K562 (cell line): ENCODE results near the gene NADSYN1. TPM values are rescaled to one million over a fixed set of nuclear protein-coding genes. Genes with fewer than 3 reads are reported as not detected.

ENCODE experiments used
- ATAC-seq: fragments of 200-7000 bp; cut with Tn5 transposase; 3 replicates; pipeline ENCODE4 v1.9.1; 2020; ENCODE audit warnings: moderate library complexity
- BruUV-seq: library from RNA; stranded (reverse); fragments of 400-500 nt; replicated peaks from 2 replicates; lab custom pipeline; 2021; lab: Mats Ljungman, UMichigan
- CTCF ChIA-PET: fragments of 300-600 bp; formaldehyde crosslinking; extraction: SDS; loops from one replicate; lab custom pipeline; 2021; ENCODE audit warnings: low intra/inter-chr PET ratio; lab: Yijun Ruan, JAX
- POLR2A ChIA-PET: fragments of 300-600, 350-650 bp; sonication (Branson Sonifier 250); formaldehyde crosslinking; extraction: SDS; loops from one replicate; lab custom pipeline; 2021; ENCODE audit warnings: antibody characterized with exemption, inconsistent platforms; lab: Yijun Ruan, JAX
- DNase-seq, 4 experiments: peaks; one replicate each; pipeline versions ENCODE4 v3.0.0 to v3.0.0-alpha.2; 2011 to 2018; ENCODE audit warnings: low spot score in 3 of 4, mixed read lengths in 3 of 4; ENCODE audit errors: extremely low read depth in 1 of 4
- FAIRE-seq: peaks from 2 replicates; lab custom pipeline; 2011; peaks lifted over from hg19 to GRCh38; lab: Jason Lieb, UNC
- H2AFZ ChIP-seq: 2 replicates; pipeline ENCODE4 v1.6.0; 2011; ENCODE audit warnings: low read depth, low read length, control low read depth, inconsistent platforms
- H3K27ac ChIP-seq: fragments of 200-600 bp; 3 replicates; pipeline ENCODE4 v1.8.0; 2011; ENCODE audit warnings: low read depth, mild to moderate bottlenecking, control low read depth, inconsistent platforms, low read length, moderate library complexity, mixed read lengths; ENCODE audit errors: extremely low read depth
- H3K27me3 ChIP-seq, 2 experiments: fragments of 300-600 bp in 1 of 2; 2 replicates in 1 of 2; 3 replicates in 1 of 2; pipeline versions ENCODE4 v1.6.0 to v1.8.0; 2011; ENCODE audit warnings: inconsistent platforms in 2 of 2, low read length in 2 of 2, mild to moderate bottlenecking in 1 of 2, mixed read lengths in 1 of 2, moderate library complexity in 1 of 2; ENCODE audit not compliant: control insufficient read depth in 2 of 2, insufficient read depth in 2 of 2
- H3K36me3 ChIP-seq: fragments of 300-600 bp; 3 replicates; pipeline ENCODE4 v1.8.0; 2011; ENCODE audit warnings: mild to moderate bottlenecking, low read length, inconsistent platforms; ENCODE audit not compliant: control insufficient read depth, insufficient read depth
- H3K4me1 ChIP-seq, 2 experiments: fragments of 200-600 bp in 1 of 2; replicated peaks in 1 of 2; 2 replicates in 1 of 2; 3 replicates in 1 of 2; pipeline versions ENCODE4 v1.5.1 to v1.8.0; 2011; ENCODE audit warnings: inconsistent platforms in 2 of 2, low read length in 2 of 2, mild to moderate bottlenecking in 1 of 2, mixed read lengths in 1 of 2, moderate library complexity in 1 of 2; ENCODE audit not compliant: control insufficient read depth in 2 of 2, insufficient read depth in 2 of 2
- H3K4me2 ChIP-seq: 2 replicates; pipeline ENCODE4 v1.6.1; 2011; ENCODE audit warnings: low read length, control low read depth, inconsistent platforms, mixed read lengths; ENCODE audit not compliant: insufficient read depth
- H3K4me3 ChIP-seq: fragments of 200-600 bp; sonication (generic), shearing (Covaris generic); 2 replicates; pipeline ENCODE4 v1.5.1; 2016; ENCODE audit warnings: control low read depth, inconsistent platforms
- H3K79me2 ChIP-seq: fragments of 200-600 bp; 3 replicates; pipeline ENCODE4 v1.8.0; 2011; ENCODE audit warnings: low read length, inconsistent platforms; ENCODE audit not compliant: control insufficient read depth, insufficient read depth
- H3K9ac ChIP-seq, 2 experiments: 2 replicates each; pipeline versions ENCODE4 v1.6.0 to v1.6.1; 2011; ENCODE audit warnings: low read depth in 2 of 2, low read length in 2 of 2, control low read depth in 1 of 2, inconsistent platforms in 1 of 2, mild to moderate bottlenecking in 1 of 2, mixed read lengths in 1 of 2; ENCODE audit not compliant: insufficient read depth in 1 of 2
- H3K9me1 ChIP-seq: one replicate; pipeline ENCODE4 v1.6.0; 2011; ENCODE audit warnings: inconsistent platforms, mild to moderate bottlenecking, low read length, moderate library complexity; ENCODE audit not compliant: control insufficient read depth, insufficient read depth
- H3K9me3 ChIP-seq: replicated peaks from 2 replicates; pipeline ENCODE4 v1.5.1; 2011; ENCODE audit warnings: low read depth, low read length, inconsistent platforms; ENCODE audit not compliant: control insufficient read depth, insufficient read depth
- H4K20me1 ChIP-seq: replicated peaks from 2 replicates; pipeline ENCODE4 v1.6.1; 2011; ENCODE audit warnings: low read length, inconsistent platforms, mixed read lengths; ENCODE audit not compliant: control insufficient read depth, insufficient read depth
- ARID3A ChIP-seq: IDR thresholded peaks from 2 replicates; pipeline ENCODE4 v1.6.1; 2012; ENCODE audit warnings: low read depth, low read length, improper control_type of control experiment, borderline replicate concordance
- ELF1 ChIP-seq: fragments of 200-800 bp; sonication (Bioruptor generic); IDR thresholded peaks from 2 replicates; pipeline ENCODE4 v1.6.1; 2016; ENCODE audit warnings: missing genetic modification characterization, missing compliant biosample characterization
- HNRNPUL1 ChIP-seq: fragments of 200-400 bp; formaldehyde crosslinking; IDR thresholded peaks from 2 replicates; pipeline ENCODE4 v1.6.1; 2017; ENCODE audit warnings: low read length
- MAFG ChIP-seq: fragments of 450-650 bp; conservative IDR thresholded peaks from 2 replicates; pipeline ENCODE4 v1.6.1; 2016; ENCODE audit warnings: missing genetic modification characterization, missing compliant biosample characterization
- MCM2 ChIP-seq: fragments of 450-650 bp; IDR thresholded peaks from 2 replicates; pipeline ENCODE4 v1.6.1; 2017; ENCODE audit warnings: low read depth, mild to moderate bottlenecking
- MEF2D ChIP-seq: conservative IDR thresholded peaks from 2 replicates; pipeline ENCODE4 v1.6.1; 2016; ENCODE audit warnings: low read depth, missing genetic modification characterization, missing compliant biosample characterization
- ZEB2 ChIP-seq: fragments of 450-650 bp; IDR thresholded peaks from 2 replicates; pipeline ENCODE4 v1.6.1; 2016
- ZNF174 ChIP-seq: fragments of 250-450 bp; sonication (Bioruptor Pico); IDR thresholded peaks from 2 replicates; pipeline ENCODE4 v1.4.0; 2020; ENCODE audit warnings: mild to moderate bottlenecking
- ZNF347 ChIP-seq: fragments of 450-650 bp; formaldehyde crosslinking; IDR thresholded peaks from 2 replicates; pipeline ENCODE4 v1.4.0; 2020; ENCODE audit warnings: low read depth, mild to moderate bottlenecking, moderate library complexity
- ZNF354B ChIP-seq: fragments of 250-450 bp; sonication (Bioruptor Pico); IDR thresholded peaks from 2 replicates; pipeline ENCODE4 v1.4.0; 2020
- ZNF407 ChIP-seq: fragments of 450-650 bp; IDR thresholded peaks from 2 replicates; pipeline ENCODE4 v1.6.1; 2016; ENCODE audit warnings: low read depth
- WGBS: fragments of 100-300 bp; shearing (Covaris generic); methylation state at CpG from one replicate; pipeline ENCODE4 v1.1.6; 2016; ENCODE audit warnings: low coverage, mixed read lengths; ENCODE audit not compliant: insufficient coverage; ENCODE audit errors: missing lambda C conversion rate; 5-methylcytosine and 5-hydroxymethylcytosine counted together
- in situ Hi-C: fragments of 300-500 bp; cut with MboI; formaldehyde crosslinking; loops from 4 replicates; pipeline ENCODE4 v1.15.0; 2018; ENCODE audit warnings: inconsistent platforms, mixed read lengths
- intact Hi-C: fragments of 100-400 bp; cut with micrococcal nuclease; formaldehyde crosslinking; loops from 2 replicates; pipeline ENCODE4 v1.14.2; 2022
- polyA plus RNA-seq, 8 experiments: library from polyadenylated mRNA; depleted of rRNA in 4 of 8; stranded (reverse) in 5 of 8; unstranded in 3 of 8; fragments of >200 nt; fragmentation: Nextera tagmentation in 2 of 8; fragmentation: Illumina TruSeq in 1 of 8; extraction: Ambion mirVana in 2 of 8; extraction: Trizol in 1 of 8; gene quantifications; 2 replicates each; pipeline versions ENCODE4 v1.2.1 to v1.2.3, GENCODE V29; 2011 to 2014; ENCODE audit warnings: inconsistent platforms in 1 of 8, missing spikeins in 1 of 8
- total RNA-seq, 7 experiments: library from RNA; depleted of rRNA in 6 of 7; stranded (reverse); fragments of >200 nt in 6 of 7; fragmentation: Illumina TruSeq in 2 of 7; extraction: Trizol in 2 of 7; gene quantifications; 2 replicates each; pipeline versions ENCODE4 v1.2.1 to v1.2.3, GENCODE V29; 2011 to 2021; ENCODE audit warnings: low replicate concordance in 1 of 7
- TF ChIP-seq, protein P1 (sequence below): fragments of 450-650 bp; formaldehyde crosslinking; IDR thresholded peaks from 2 replicates; pipeline ENCODE4 v1.4.0; 2020; ENCODE audit warnings: mild to moderate bottlenecking, mixed read lengths

The NADSYN1 gene
- total and polyA plus RNA-seq, 9 of the 15 experiments (the other 6 are each of a cell fraction or from before 2014, with no cell fraction given) = 12.7 to 57.3 (median 42.1) TPM

- H3K9me1 ChIP-seq = no peaks in the 10 kb centered on the region
- H4K20me1 ChIP-seq = no peaks in the 10 kb centered on the region
- no TSS peak for BruUV-seq
- no peaks in the 10 kb centered on the region for H3K79me2 ChIP-seq
- H3K4me1 ChIP-seq = peaks cover 6 to 17% of the 10 kb centered on the region in 2 experiments; a peak in 4 of 5 replicates
- CTCF ChIA-PET = no interaction called here
- H3K9me3 ChIP-seq = no peaks in the 10 kb centered on the region
- POLR2A ChIA-PET = no interaction called here
- no peak overlapping the region for H3K4me2 ChIP-seq
- FAIRE-seq (no peak), ATAC-seq (no peak), DNase-seq (no peak)
- H3K27me3 ChIP-seq = no peaks in the 10 kb centered on the region
- H3K27ac ChIP-seq = no peak overlapping the region
- H3K36me3 ChIP-seq = peaks cover 58% of the 10 kb centered on the region; the same call in 2 of the 3 replicates
- H2AFZ ChIP-seq = no peak overlapping the region
- in situ Hi-C loops (no loop called here), intact Hi-C loops (no loop called here)
- no peak overlapping the region for H3K9ac ChIP-seq
- 92% methylated on average over 15 of the region's 18 CpGs for WGBS
- no peak overlapping the region for H3K4me3 ChIP-seq
- TF ChIP-seq, protein P1, sequence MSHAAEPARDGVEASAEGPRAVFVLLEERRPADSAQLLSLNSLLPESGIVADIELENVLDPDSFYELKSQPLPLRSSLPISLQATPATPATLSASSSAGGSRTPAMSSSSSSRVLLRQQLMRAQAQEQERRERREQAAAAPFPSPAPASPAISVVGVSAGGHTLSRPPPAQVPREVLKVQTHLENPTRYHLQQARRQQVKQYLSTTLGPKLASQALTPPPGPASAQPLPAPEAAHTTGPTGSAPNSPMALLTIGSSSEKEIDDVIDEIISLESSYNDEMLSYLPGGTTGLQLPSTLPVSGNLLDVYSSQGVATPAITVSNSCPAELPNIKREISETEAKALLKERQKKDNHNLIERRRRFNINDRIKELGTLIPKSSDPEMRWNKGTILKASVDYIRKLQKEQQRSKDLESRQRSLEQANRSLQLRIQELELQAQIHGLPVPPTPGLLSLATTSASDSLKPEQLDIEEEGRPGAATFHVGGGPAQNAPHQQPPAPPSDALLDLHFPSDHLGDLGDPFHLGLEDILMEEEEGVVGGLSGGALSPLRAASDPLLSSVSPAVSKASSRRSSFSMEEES (CRISPR knock-in tag) = no peak
- TF ChIP-seq MCM2 = no peak
- no peak for TF ChIP-seq MEF2D
- no peak for TF ChIP-seq ZNF354B (CRISPR knock-in tag)
- no peak for TF ChIP-seq ZNF407
- no peak for TF ChIP-seq MAFG
- no peak for TF ChIP-seq HNRNPUL1
- TF ChIP-seq ZNF347 = no peak
- TF ChIP-seq ARID3A = no peak
- TF ChIP-seq ZEB2 = no peak
- no peak for TF ChIP-seq ELF1
- no peak for TF ChIP-seq ZNF174 (CRISPR knock-in tag)
These were observed 32.5 kb downstream of the NADSYN1 start for GRCh38 chr11:71485466-71485865.
